ENCODE data around the gene NPAS3.

The NPAS3 gene

GRCh38 chr14:33738491-33738890 is 799.8 kb downstream of the NPAS3 start:
- no peaks in the 10 kb centered on the region for H3K9me3 ChIP-seq (ENCODE audit: low read depth, low read length)
- no peak overlapping the region for H3K27ac ChIP-seq
- H3K9ac ChIP-seq (ENCODE audit: insufficient read length) = no peak overlapping the region
- DNase-seq (ENCODE audit: low read depth, low spot score) = no peak
- TF ChIP-seq POLR2AphosphoS5 (IDR thresholded peaks at IDR 0.05; ENCODE audit: borderline replicate concordance, low read depth, low read length) = no peak
- no peak for TF ChIP-seq FOXP2 (optimal IDR thresholded peaks at IDR 0.05; ENCODE audit: control extremely low read depth, extremely low read length, insufficient read depth)
- no peak for TF ChIP-seq EZH2 (IDR thresholded peaks at IDR 0.05)
- H3K4me3 ChIP-seq = no peak overlapping the region
- no peaks in the 10 kb centered on the region for H3K36me3 ChIP-seq (ENCODE audit: insufficient read depth, low read length)

- Histone ChIP-seq H3K27ac (no peak overlapping the region), H3K36me3 (ENCODE audit: insufficient read depth, low read length) (no peaks in the 10 kb centered on the region), H3K4me3 (no peak overlapping the region), H3K9ac (ENCODE audit: insufficient read length) (no peak overlapping the region), H3K9me3 (ENCODE audit: low read depth, low read length) (no peaks in the 10 kb centered on the region)
- TF ChIP-seq POLR2AphosphoS5 (IDR thresholded peaks at IDR 0.05; ENCODE audit: borderline replicate concordance, low read depth, low read length) (no peak), FOXP2 (optimal IDR thresholded peaks at IDR 0.05; ENCODE audit: control extremely low read depth, extremely low read length, insufficient read depth) (no peak), EZH2 (IDR thresholded peaks at IDR 0.05) (no peak)
- DNase-seq (ENCODE audit: low read depth, low spot score) = no peak
These were observed 801.9 kb downstream of the NPAS3 start for GRCh38 chr14:33740531-33740930.

DNA sequence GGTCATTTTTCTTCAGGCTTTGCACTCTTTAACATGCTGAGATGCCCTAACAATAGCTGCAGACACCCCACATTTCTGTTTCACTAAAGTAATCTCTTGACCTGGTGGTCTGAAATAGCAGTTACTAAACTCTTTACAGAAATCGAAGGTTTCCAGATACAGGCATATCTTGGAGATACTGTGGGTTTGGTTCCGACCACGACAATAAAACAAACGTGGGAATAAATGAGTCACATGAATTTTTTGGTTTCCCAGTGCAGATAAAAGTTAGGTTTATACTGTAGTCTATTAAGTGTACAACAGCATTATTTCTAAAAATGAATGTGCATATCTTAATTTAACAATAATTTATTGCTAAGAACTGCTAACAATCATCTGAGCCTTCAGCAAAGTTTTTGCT is 803.5 kb downstream of the NPAS3 start:
- Histone ChIP-seq H3K36me3 (ENCODE audit: insufficient read depth, low read length) (no peaks in the 10 kb centered on the region), H3K4me3 (no peak overlapping the region), H3K9me3 (ENCODE audit: low read depth, low read length) (no peaks in the 10 kb centered on the region), H3K27ac (no peak overlapping the region), H3K9ac (ENCODE audit: insufficient read length) (no peak overlapping the region)
- DNase-seq (ENCODE audit: low read depth, low spot score) = no peak
- TF ChIP-seq POLR2AphosphoS5 (IDR thresholded peaks at IDR 0.05; ENCODE audit: borderline replicate concordance, low read depth, low read length) = no peak
- no peak for TF ChIP-seq FOXP2 (optimal IDR thresholded peaks at IDR 0.05; ENCODE audit: control extremely low read depth, extremely low read length, insufficient read depth)
- TF ChIP-seq EZH2 (IDR thresholded peaks at IDR 0.05) = no peak

GRCh38 chr14:33745163-33745562 is 806.5 kb downstream of the NPAS3 start:
- no peak for DNase-seq (ENCODE audit: low read depth, low spot score)
- Histone ChIP-seq H3K9ac (ENCODE audit: insufficient read length) (no peak overlapping the region), H3K36me3 (ENCODE audit: insufficient read depth, low read length) (no peaks in the 10 kb centered on the region), H3K27ac (no peak overlapping the region), H3K9me3 (ENCODE audit: low read depth, low read length) (no peaks in the 10 kb centered on the region), H3K4me3 (no peak overlapping the region)
- TF ChIP-seq POLR2AphosphoS5 (IDR thresholded peaks at IDR 0.05; ENCODE audit: borderline replicate concordance, low read depth, low read length) (no peak), EZH2 (IDR thresholded peaks at IDR 0.05) (no peak), FOXP2 (optimal IDR thresholded peaks at IDR 0.05; ENCODE audit: control extremely low read depth, extremely low read length, insufficient read depth) (no peak)

- Histone ChIP-seq H3K4me3 (no peak overlapping the region), H3K9me3 (ENCODE audit: low read depth, low read length) (no peaks in the 10 kb centered on the region)
These were observed 809.1 kb downstream of the NPAS3 start for GRCh38 chr14:33747749-33748148.

DNA sequence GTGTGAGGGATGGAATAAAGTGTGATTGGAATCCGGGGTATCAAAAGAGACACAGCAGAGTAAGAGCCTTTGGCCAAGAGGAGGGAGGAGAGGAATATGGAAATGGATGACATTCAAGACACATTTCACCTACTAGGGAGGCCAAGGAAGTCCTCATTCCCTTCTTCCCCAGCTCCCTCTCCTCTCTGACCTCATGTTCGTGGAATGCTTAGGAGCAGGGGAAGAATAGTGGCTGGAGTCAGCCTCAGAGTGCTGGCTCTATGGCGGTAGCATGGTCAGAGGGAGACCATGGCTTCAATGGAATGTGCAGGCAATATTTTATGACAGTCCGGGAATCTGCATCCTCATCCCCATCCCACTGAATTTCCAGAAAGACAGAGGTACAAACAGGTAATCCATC is 815.6 kb downstream of the NPAS3 start:
- H3K27ac ChIP-seq = no peak overlapping the region
- DNase-seq (ENCODE audit: low read depth, low spot score) = no peak
- H3K9ac ChIP-seq (ENCODE audit: insufficient read length) = no peak overlapping the region
- H3K4me3 ChIP-seq = no peak overlapping the region
- H3K9me3 ChIP-seq (ENCODE audit: low read depth, low read length) = no peaks in the 10 kb centered on the region
- TF ChIP-seq POLR2AphosphoS5 (IDR thresholded peaks at IDR 0.05; ENCODE audit: borderline replicate concordance, low read depth, low read length) (no peak), EZH2 (IDR thresholded peaks at IDR 0.05) (no peak), FOXP2 (optimal IDR thresholded peaks at IDR 0.05; ENCODE audit: control extremely low read depth, extremely low read length, insufficient read depth) (no peak)
- no peaks in the 10 kb centered on the region for H3K36me3 ChIP-seq (ENCODE audit: insufficient read depth, low read length)

More at GRCh38 chr14:33747749-33748148, 809.1 kb downstream of the NPAS3 start:
- no peak for TF ChIP-seq FOXP2 (optimal IDR thresholded peaks at IDR 0.05; ENCODE audit: control extremely low read depth, extremely low read length, insufficient read depth)
- TF ChIP-seq EZH2 (IDR thresholded peaks at IDR 0.05) = no peak
- TF ChIP-seq POLR2AphosphoS5 (IDR thresholded peaks at IDR 0.05; ENCODE audit: borderline replicate concordance, low read depth, low read length) = no peak
- Histone ChIP-seq H3K27ac (no peak overlapping the region), H3K9ac (ENCODE audit: insufficient read length) (no peak overlapping the region), H3K36me3 (ENCODE audit: insufficient read depth, low read length) (no peaks in the 10 kb centered on the region)
- no peak for DNase-seq (ENCODE audit: low read depth, low spot score)

DNA sequence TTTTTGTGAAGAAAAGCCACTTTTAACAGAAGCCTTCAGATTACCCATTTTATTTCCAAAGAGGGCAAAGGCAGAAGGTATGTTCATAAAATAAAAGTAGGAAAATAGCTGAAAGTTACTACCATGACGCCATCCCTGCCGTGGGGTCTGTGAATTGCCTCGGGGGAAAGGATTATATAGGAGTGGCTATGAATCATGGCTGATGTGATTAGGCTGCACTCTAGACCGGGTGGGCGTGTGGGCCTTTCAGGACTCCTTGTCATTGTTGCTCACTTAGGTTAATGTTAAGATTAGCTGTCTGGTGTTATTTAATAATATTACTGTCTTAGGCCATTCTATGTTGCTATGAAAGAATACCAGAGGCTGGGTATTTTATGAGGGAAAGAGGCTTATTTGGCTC is 816.7 kb downstream of the NPAS3 start:
- TF ChIP-seq POLR2AphosphoS5 (IDR thresholded peaks at IDR 0.05; ENCODE audit: borderline replicate concordance, low read depth, low read length) (no peak), FOXP2 (optimal IDR thresholded peaks at IDR 0.05; ENCODE audit: control extremely low read depth, extremely low read length, insufficient read depth) (no peak), EZH2 (IDR thresholded peaks at IDR 0.05) (no peak)
- H3K36me3 ChIP-seq (ENCODE audit: insufficient read depth, low read length) = no peaks in the 10 kb centered on the region
- DNase-seq (ENCODE audit: low read depth, low spot score) = no peak

DNA sequence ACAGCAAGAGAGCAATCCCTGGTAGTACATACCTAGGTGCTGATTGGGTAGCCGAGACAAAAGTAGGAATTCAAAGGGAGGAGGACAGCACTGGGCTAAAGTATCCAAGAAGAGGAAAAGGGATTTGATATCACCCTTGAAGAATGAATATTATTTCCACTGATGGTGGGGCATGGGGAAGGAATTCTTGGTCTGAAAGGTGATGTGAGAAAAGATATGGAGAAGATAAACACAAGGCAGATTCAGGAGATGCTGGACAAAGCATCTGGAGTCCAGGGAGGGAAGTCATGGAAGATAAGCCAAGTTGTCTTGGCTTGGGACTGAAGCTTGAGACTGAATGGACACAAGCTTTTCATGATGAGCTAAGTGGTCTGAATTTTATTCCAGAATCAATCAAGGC is 818.2 kb downstream of the NPAS3 start:
- no peak overlapping the region for H3K9ac ChIP-seq (ENCODE audit: insufficient read length)
- H3K36me3 ChIP-seq (ENCODE audit: insufficient read depth, low read length) = no peaks in the 10 kb centered on the region
- H3K27ac ChIP-seq = no peak overlapping the region
- TF ChIP-seq POLR2AphosphoS5 (IDR thresholded peaks at IDR 0.05; ENCODE audit: borderline replicate concordance, low read depth, low read length) = no peak
- no peak for TF ChIP-seq FOXP2 (optimal IDR thresholded peaks at IDR 0.05; ENCODE audit: control extremely low read depth, extremely low read length, insufficient read depth)
- TF ChIP-seq EZH2 (IDR thresholded peaks at IDR 0.05) = no peak
- DNase-seq (ENCODE audit: low read depth, low spot score) = no peak
- no peaks in the 10 kb centered on the region for H3K9me3 ChIP-seq (ENCODE audit: low read depth, low read length)
- no peak overlapping the region for H3K4me3 ChIP-seq

More for the DNA sequence above, 816.7 kb downstream of the NPAS3 start:
- Histone ChIP-seq H3K27ac (no peak overlapping the region), H3K4me3 (no peak overlapping the region), H3K9me3 (ENCODE audit: low read depth, low read length) (no peaks in the 10 kb centered on the region), H3K9ac (ENCODE audit: insufficient read length) (no peak overlapping the region)

- no peak overlapping the region for H3K27ac ChIP-seq
- TF ChIP-seq EZH2 (IDR thresholded peaks at IDR 0.05) (no peak), POLR2AphosphoS5 (IDR thresholded peaks at IDR 0.05; ENCODE audit: borderline replicate concordance, low read depth, low read length) (no peak), FOXP2 (optimal IDR thresholded peaks at IDR 0.05; ENCODE audit: control extremely low read depth, extremely low read length, insufficient read depth) (no peak)
- no peak overlapping the region for H3K4me3 ChIP-seq
- H3K36me3 ChIP-seq (ENCODE audit: insufficient read depth, low read length) = no peaks in the 10 kb centered on the region
- H3K9ac ChIP-seq (ENCODE audit: insufficient read length) = no peak overlapping the region
- no peak for DNase-seq (ENCODE audit: low read depth, low spot score)
- no peaks in the 10 kb centered on the region for H3K9me3 ChIP-seq (ENCODE audit: low read depth, low read length)
These were observed 819.9 kb downstream of the NPAS3 start for GRCh38 chr14:33758547-33758946.
